ENCODE results near the gene STPG3. TPM values are rescaled to one million over a fixed set of nuclear protein-coding genes. Genes with fewer than 3 reads are reported as not detected.
A peak's percentile ranks its signal among the peaks of the same experiment; 100 is the strongest.

Gene STPG3
- total RNA-seq, 1 experiment from 2014 or later, result not detected

DNA sequence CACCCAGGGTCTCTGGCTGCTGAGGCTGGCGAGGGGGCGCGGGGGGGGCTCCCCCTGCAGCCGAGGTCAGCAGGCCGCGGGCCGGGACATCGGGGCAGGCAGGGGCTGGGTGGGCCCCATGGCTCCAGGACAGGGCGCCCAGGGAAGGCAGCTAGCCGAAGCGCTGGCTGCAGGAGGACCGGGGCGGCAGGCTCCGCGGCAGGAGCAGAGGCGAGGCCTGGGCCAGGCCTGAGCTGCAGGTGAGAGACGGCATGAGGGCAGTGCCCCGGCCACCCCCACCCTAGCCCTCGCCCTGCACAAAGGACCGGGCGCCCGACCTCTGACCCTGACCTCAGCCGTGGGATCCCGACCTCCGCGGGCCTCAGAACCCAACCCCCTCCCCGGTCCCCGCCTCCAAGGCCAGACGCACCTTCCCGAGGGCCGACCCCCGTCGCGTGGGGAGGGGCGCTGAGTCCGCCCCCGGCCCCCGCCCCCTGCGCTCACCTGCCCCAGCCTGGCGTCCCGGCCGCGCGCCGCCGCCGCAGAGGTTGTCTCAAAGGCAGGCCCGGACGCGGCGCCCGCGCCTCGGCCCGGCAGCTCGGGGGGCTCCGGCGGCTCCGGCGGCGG lies 29.5 kb upstream of the STPG3 start:
- no peak for DNase-seq (ENCODE audit: low spot score)

DNA sequence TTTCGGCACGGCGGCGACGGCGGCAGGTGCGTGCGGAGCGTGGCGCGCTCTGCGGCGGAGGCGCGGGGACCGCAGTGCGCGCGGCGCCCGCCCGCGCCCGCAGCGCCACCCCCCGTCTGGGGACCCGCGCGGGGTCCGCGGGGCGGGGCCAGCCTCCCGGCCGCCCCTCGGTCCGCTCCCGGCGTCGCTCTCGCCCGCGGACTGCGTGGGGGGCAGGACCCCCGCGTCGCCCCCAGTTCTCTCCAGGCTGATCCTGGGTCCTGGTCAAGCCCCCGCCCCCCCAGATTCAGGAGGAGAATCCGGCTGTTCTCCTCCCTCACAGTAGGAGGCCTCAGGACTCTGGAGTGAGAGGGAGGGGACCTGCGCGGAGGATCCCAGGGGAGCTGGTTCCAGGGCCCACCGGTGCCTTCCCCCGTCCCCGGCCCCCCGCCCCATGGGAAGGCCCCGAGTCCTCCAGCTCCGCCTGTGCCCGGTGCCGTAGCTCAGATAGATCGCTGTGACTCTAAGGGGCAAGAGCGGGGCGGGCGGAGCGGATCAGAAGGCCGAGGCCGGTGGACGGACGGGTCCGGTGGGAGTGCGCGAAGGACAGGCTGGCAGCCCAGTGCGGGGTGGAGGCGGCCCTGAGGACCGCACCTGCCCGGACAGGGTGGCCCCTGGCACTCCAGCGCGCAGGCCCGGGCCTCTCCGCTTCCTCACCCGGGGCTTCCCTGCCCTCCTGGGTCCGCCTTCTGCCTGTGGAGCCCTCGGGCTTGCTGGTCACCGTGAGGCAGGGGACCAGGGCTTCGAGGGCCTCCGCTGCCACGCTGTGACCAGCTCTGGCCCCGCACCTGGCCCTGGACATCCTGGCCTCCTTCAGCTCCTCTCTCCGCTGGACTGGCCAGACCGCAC lies 28.7 kb upstream of the STPG3 start, which contains the start of gene RNF208:
Gene RNF208, minus strand, starts transcription at position 51 of the 888 bp plus-strand sequence. CDS start 1,028 bp downstream, outside the sequence.
- no peak for DNase-seq (ENCODE audit: low spot score)

DNA sequence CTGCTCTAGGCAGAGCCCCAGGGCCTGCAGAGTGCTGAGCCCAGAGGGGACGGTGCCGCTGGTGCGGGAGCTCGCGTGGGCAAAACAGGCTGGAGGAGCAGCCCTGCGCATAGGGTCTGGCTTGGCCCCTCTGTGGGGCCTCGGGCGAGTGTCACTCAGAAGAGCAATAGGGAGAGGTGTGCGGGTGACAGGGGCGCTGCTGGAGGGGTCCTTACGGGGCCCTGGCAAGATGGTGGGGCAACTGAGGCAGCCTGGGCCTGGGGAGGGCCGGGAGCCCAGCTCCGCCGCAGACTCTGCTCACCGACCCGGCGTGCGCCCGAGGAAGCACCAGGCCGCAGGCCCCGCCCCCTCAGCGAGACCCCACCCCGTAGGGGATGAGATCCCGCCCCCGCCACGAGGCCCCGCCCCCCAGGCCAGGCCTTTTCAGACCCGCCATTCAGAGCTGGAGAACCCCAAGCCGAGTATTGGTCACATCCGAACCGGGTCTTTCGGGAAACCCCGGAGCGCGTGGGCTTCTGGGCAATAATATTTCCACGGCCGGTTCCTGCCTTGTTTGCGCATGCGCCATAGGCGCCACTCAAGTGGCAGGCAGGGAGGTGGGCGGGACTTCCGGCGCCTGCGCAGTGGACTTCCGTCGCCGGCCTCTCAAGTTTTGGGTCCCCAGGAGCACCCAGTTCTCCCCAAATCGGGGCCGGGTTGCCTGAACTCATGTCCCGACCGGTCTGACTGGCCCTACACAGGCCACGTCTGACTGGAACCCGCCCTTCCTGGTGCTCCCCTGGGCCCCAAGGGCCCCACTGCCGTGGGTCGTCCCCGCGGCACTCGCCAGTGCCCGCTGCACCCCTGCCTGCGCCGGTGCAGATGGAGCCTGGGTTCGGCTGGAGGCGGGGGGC lies 27.8 kb upstream of the STPG3 start:
- peak; percentile 95 for DNase-seq (ENCODE audit: low spot score)

DNA sequence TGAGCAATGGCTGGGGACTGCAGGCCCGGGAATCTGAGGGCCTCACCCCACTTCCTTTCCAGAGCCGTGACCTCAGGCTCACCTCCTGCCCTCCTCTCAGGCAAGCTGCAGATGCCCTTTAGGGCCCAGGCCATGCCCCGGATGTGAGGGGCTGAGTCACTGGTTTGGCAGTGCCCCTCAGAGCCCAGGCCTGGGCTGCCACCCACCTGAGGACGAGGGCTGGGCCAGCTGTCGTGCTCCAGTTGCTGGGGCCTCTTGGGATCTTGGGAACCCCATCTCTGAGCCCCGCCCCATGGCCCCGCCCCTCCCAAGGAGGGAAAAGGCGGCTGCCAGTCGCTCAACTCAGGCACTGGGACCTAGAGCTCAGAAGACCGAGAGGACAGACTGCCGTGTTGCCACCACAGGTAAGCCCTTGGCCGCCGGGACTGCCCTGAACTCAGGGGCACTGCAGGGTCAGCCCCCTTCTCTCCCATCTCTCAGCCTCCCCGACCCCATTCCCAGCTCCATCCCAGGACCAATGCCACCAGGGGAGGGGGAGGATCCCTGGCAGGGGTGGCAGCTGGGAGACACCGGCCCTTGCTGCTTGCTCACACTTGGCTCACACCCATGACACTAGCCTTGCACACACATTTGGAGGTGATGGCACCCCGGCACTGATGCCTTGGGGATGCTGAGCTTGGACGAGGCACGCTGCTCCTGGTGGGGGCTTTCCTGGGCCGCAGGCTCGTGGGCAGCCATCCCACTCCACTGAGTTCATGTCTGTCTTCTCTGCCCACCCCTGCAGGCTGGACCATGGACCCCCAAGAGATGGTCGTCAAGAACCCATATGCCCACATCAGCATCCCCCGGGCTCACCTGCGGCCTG lies 26.0 kb upstream of the STPG3 start, which contains the start of gene CYSRT1:
Gene CYSRT1, plus strand, starts transcription at position 345 of the 865 bp plus-strand sequence. Its CDS starts 448 bp downstream, at position 793.
- DNase-seq (ENCODE audit: low spot score), result no peak

DNA sequence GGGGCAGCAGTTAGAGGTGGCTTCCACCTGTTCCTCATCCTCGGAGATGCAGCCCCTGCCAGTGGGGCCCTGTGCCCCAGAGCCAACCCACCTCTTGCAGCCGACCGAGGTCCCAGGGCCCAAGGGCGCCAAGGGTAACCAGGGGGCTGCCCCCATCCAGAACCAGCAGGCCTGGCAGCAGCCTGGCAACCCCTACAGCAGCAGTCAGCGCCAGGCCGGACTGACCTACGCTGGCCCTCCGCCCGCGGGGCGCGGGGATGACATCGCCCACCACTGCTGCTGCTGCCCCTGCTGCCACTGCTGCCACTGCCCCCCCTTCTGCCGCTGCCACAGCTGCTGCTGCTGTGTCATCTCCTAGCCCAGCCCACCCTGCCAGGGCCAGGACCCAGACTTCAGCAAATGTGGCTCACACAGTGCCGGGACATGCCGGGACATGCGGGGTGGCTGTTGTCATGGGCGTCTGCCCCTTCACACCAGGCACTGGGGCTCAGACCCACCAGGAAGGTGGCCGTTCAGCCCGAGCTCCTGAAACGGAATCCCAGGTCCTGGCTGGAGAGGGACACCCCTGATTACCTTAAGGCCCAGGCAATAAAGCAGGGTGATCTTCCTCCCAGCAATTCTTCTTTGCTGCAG lies 25.3 kb upstream of the STPG3 start:
- no peak for DNase-seq (ENCODE audit: low spot score)

DNA sequence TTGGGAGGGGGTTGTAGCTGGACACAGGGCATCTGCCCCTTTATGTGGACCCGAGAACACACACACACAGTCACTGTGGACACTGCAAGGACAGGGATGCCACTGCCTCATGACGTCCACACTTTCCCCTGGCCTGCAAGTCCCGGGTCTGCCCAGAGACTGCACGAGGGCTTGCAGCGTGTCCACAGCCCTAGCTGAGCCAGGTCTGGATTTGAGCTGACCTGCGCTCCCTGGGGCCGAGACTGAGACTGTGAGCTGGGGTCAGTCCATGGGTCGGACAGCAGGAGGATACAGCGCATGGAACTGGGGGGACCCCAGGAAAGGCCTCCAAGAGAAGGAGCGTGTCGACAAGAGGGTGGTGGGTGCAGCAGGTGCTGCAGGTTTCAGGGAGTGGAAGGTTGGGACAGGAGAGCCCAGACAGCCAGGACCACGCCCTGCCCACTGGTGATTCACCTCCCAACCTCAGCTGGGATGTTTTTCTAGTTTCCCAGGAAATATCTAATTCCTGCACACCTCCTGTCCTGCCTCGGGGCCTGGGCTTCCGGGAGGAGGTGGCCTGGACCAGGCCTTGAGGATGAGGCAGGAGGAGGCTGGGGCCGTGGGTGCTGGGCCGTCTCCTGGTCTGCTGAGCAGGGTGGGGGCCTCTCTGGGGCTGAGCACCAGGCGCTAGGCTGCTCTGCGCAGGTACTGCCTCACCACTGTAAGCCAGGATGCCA lies 24.6 kb upstream of the STPG3 start:
- no peak for DNase-seq (ENCODE audit: low spot score)

DNA sequence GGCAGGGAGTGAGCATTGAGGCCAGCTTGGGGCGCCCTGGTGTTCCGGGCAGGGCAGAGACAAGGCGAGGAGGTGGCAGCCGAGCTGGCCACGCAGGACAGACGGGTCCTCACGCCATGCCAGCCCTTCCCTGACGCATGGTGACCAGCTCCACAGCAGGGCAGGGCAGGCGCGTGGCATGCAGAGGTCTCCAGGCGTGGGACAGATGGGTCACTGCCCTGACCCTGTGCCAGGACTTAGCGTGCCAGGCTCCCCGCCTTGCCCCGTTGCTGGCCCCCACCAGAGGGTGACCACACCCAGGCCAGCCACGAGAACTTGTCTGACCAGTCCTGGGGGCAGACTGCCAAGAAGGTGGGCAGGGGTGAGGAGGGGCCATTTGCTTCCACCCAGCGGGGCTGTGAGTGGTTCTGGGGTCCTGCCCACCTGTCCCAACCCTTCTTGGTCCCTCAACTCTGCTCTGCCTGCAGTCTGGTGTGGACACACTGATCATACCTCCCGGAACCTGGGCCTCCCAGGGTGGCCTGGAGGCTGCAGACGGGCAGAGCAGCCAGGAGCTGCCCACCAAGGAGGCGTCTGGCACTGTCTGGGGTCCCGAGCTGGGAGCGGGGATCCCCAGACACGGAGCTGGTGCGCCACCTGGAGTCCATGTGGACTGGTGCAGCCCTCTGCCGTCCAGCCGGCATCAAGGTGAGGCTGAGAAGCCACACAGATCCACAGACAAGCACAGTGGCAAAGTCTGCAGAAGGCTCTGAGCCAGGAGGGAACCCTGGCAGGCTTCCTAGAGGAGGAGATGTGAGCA lies 23.8 kb upstream of the STPG3 start, which contains the start of gene RNF224:
Gene RNF224, plus strand, starts transcription at position 449 of the 799 bp plus-strand sequence. CDS start 834 bp downstream, outside the sequence.
- peak; percentile 70 for DNase-seq (ENCODE audit: low spot score)

DNA sequence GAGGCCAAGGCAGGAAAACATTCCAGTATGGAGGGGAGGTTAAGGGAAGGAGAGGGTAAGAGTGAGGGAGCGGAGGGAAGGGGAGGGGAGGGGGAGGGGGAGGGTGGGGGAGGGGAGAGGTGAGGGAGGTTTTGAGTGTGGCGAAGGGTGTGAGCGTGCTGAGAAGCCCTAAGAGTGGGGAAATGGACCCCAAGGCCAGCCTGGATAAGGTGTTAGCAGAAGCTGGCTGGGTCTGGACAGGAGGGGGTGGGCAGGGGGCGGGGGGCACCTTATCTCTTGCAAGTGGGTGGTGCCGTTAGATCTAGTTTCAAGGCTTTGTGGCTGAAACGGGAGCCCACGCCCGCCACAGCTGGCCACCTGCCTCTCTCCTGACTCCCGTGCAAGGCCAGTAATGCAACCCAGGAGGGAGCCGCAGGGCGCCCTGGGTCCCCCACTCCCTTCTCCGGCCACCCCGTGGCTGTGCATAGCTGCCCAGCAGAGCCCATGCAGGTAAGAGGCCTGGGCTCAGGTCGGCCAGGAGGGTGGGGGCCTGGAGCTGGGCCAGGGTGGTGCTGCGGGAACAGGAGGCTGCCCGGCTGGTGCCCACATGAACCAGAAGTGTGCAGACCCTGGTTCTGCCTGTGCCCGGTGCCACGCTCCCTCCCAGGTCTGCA lies 23.1 kb upstream of the STPG3 start:
- no peak for DNase-seq (ENCODE audit: low spot score)

DNA sequence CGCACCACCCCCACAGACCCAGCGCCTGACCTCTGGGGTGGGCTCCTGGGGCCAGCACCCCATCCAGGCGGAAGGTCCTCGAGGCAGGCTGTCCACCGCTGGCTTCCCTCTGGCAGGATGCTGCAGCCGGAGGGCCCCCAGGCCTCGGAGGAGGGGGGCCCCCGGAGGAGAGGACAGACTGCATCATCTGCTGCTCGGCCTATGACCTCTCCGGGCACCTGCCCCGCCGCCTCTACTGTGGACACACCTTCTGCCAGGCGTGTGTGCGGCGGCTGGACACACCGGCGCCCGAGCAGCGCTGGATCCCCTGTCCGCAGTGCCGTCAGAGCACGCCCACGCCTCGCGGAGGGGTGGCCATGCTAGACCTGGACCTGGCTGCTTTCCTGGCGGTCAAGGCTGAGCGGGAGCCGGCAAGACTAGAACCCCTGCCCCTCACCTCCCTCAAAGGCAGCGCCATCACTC lies 22.5 kb upstream of the STPG3 start:
- no peak for DNase-seq (ENCODE audit: low spot score)

DNA sequence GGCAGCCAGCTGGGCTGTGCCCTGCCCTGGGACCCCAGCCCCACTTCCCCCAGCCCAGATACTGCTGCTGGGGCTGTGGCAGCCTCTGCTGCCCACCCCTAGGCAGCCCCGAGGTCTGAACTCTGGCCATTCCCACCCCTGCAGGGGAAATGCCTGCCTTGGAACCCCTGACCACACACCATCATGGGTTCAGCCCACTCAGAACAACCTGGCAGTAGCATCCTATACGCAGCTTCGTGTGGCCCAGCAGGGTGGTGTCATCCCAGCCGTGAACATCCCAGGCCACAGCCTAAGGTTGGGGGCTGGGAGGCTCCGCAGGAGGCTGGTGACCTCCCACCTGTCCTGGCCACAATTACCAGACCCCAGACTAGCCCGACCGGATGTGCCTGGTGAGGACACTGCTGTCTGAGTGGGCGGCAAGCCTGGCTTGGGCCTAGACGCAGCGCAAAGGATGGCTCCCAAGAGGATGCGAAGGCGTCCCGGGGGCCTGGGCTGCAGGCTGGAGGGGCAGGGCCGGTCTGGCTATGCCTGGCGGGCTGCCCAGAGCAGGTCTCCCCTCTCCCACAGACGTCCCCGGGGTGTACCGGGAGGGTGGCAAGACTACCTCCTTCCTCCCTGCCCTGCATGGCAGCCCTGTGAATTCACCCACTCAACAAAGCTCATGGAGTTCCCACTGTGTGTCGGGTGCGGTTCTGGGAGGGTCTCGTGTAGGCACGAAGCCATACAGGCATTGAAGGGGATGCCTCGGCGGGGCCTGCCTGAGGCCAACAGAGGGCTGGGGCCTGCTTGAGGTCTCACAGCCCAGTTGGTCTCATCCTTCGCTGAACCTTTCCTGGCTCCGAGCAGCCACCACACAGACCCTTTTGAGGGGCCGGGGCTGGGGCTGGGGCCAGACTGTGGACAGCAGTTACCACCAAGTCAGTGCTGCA lies 21.9 kb upstream of the STPG3 start:
- DNase-seq (ENCODE audit: low spot score), result no peak

DNA sequence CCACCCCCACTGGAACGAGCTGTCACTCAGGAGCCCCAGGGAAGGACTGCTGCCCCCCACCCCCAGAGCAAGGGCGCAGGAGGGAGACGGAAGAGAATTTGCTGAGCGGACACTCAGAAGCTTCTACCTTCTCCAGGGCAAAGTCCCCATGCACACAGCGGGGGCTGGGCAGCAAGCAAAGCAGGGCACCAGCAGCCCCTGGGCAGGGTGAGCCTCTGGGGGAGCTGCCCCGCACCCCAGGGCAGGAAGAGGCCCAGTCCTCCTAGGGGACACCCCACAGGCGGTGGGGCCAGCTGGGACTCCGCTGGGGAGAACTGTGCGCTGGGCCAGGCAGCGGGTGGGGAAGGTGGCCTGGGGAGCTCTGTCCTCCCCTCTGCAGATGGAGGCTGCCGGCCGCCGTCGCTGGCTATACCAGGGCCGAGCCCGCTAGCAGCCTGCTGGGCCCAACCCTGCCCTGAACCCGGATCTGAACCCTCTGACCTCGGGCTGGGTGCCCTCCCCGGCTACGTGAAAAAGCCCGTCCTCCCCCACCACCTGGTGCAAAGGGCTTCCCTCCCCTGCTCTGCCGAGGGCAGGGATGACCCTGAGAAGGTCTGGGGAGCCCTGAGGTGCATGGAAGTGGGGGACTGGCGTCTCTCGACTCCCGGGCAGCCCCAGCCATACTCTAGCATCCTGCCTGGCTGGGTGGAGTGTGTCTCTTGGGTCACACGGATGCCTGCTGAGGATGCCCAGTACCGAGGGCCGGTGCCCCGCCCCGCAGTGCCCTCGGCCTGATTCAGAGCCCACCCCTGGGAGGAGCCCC lies 21.0 kb upstream of the STPG3 start:
- no peak for DNase-seq (ENCODE audit: low spot score)

DNA sequence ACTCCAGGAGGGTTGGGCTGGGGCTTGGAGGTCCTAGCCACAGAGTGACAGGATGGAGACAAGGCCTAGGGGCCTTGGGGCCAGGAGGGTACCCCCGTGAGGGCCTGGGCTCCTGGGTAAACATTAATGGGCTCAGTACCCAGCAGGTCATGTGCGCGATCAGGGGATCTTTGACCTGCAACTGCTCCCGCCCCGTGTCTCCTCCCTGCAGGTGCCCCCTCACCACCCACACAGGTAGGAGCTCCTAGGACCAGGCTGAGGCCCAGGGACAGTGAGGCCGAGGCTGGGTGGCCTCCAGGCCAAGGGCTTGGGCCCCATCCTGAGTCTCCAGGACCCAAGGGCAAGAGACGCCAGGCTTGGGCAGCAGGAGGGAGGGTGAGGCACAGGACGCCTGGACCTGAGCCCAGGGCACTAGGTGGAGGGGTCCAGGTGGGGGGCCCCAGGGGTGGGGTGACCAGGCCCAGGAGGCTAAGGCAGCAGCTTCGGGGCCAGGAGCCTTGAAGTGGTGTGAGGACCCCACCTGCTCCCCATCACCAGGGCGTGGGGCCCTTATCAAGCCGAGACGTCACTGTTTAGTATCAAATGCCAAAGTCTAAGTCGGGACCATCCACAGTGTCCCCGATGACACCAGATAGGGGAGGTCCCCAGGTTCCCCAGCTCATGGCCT lies 20.2 kb upstream of the STPG3 start, which contains the start of gene SLC34A3:
Gene SLC34A3, plus strand, starts transcription at position 197 of the 667 bp plus-strand sequence. CDS start 802 bp downstream, outside the sequence.
- DNase-seq (ENCODE audit: low spot score), result no peak

DNA sequence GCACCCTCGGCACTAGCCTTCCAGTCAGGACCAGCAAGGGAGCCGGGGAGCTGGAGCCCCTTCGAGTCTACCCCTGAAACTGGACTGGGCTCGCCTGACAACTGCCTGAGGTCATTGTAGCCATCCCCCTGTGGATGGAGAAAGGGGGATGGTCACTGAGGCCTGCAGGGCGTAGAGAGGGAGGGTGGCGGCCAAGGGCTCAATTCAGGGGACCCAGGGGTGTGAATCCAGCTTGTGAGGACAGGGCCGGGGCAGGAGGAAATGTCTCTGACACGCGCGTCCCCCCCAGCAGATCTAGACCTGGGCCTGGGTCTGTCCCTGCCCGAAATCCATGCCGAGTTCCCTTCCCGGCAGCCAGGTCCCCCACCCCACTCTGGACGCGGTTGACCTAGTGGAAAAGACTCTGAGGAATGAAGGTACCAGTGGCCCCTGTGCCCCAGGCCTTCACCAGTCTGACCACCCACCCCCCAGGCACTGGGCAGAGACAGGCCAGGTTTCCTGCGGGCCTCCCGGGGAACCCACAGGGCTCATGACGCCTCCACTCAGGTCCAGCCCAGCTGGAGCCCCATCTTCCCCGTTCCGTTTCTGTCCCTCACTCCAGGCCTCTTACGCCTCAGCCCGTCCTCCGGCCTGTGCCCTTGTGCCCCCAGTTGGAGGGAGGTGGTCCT lies 19.6 kb upstream of the STPG3 start:
- no peak for DNase-seq (ENCODE audit: low spot score)

DNA sequence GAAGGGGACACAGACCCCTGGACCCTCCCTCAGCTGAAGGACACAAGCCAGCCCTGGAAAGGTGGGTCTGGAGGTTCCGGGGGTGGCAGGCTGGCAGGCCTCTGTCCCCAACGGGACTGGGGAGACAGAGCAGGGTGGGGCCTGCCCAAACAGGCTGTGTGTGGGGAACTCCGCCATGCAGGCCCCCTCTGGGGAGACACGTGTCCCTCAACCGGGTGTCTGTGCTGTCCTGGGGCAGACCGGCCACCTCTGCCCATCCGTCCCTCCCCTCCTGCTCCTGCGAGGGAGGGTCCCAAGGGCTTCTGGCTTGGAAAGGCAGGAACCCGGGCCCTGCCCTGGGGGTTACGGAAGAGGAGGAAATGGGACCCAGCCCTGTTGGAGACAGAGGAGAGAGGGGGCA lies 19.0 kb upstream of the STPG3 start:
- DNase-seq (ENCODE audit: low spot score), result no peak

DNA sequence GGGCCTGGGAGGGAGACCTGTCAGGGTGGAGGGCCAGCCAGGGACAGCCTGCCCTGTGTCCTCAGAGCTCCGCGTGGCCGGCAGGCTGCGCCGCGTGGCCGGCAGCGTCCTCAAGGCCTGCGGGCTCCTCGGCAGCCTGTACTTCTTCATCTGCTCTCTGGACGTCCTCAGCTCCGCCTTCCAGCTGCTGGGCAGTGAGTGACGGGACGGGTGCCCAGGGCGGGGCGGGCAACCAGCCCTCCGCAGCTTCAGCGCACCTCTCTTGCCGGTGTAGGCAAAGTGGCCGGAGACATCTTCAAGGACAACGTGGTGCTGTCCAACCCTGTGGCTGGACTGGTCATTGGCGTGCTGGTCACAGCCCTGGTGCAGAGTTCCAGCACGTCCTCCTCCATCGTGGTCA lies 18.6 kb upstream of the STPG3 start:
- DNase-seq (ENCODE audit: low spot score), result no peak
